Stomach (tissue), 4 donors: ENCODE data around the gene VSIG10L2.

Experiments used
- EP300 ChIP-seq: sonication (generic); formaldehyde crosslinking; IDR thresholded peaks from one replicate; pipeline ENCODE4 v1.6.1; 2017; ENCODE audit warnings: antibody characterized with exemption
- POLR2A ChIP-seq, 4 donors: fragments of 450-650 bp; IDR thresholded peaks; one replicate each; pipeline ENCODE4 v1.6.1; 2016; ENCODE audit warnings: antibody characterized with exemption in 4 of 4, control low read depth in 2 of 4, mild to moderate bottlenecking in 1 of 4, moderate library complexity in 1 of 4
- POLR2AphosphoS5 ChIP-seq, 3 donors: sonication (generic); formaldehyde crosslinking; IDR thresholded peaks; one replicate each; pipeline ENCODE4 v1.6.1; 2016; ENCODE audit warnings: antibody characterized with exemption in 3 of 3
- TF ChIP-seq, protein P1 (sequence below), 7 experiments: fragments of 450-650 bp in 4 of 7; fragments of 200-600 bp in 3 of 7; sonication (generic) in 3 of 7; IDR thresholded peaks; one replicate each; pipeline ENCODE4 v1.5.1; 2016 to 2019; ENCODE audit warnings: antibody characterized with exemption in 7 of 7, control low read depth in 2 of 7, mild to moderate bottlenecking in 1 of 7

DNA sequence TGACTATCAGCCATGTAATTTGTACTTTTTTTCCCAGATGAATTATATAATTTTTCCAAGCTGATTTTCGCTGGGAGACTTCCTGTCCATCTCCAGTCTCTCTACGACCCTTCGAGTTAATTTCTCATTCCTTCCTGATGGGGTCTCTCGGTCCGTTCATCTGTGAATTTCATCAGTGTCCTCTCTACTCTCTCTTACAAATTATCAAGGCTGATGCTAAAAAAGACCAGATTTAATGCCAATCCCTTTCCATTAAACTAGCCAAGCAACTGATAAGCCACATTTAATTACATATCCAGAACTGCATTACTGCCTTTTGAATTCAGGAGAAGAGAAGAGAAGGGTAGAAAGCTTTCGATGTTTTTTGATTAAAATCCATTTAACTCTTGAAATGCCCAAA is 25.8 kb downstream of the VSIG10L2 start:
- TF ChIP-seq, protein P1, sequence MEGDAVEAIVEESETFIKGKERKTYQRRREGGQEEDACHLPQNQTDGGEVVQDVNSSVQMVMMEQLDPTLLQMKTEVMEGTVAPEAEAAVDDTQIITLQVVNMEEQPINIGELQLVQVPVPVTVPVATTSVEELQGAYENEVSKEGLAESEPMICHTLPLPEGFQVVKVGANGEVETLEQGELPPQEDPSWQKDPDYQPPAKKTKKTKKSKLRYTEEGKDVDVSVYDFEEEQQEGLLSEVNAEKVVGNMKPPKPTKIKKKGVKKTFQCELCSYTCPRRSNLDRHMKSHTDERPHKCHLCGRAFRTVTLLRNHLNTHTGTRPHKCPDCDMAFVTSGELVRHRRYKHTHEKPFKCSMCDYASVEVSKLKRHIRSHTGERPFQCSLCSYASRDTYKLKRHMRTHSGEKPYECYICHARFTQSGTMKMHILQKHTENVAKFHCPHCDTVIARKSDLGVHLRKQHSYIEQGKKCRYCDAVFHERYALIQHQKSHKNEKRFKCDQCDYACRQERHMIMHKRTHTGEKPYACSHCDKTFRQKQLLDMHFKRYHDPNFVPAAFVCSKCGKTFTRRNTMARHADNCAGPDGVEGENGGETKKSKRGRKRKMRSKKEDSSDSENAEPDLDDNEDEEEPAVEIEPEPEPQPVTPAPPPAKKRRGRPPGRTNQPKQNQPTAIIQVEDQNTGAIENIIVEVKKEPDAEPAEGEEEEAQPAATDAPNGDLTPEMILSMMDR (IDR thresholded peaks at IDR 0.05): no peak
- no peak for TF ChIP-seq EP300
- no peak for TF ChIP-seq POLR2A (IDR thresholded peaks at IDR 0.05)
- TF ChIP-seq POLR2AphosphoS5 (IDR thresholded peaks at IDR 0.05): no peak
